Erythroblast (primary cell): ENCODE data around the gene SNX33.

Experiments
- DNase-seq, 2 experiments: peaks; one replicate each; lab custom pipeline; 2025; lab: John Stamatoyannopoulos, UW
- GATA1 ChIP-seq: IDR thresholded peaks from 2 replicates; pipeline ENCODE4 v1.6.1; 2011; ENCODE audit warnings: low read depth, mild to moderate bottlenecking, control low read depth, low read length, moderate library complexity
- POLR2A ChIP-seq: IDR thresholded peaks from 2 replicates; pipeline ENCODE4 v1.6.1; 2011; ENCODE audit warnings: mild to moderate bottlenecking, low read length

The SNX33 gene

GRCh38 chr15:75636026-75636425 is 11.7 kb upstream of the SNX33 start:
- TF ChIP-seq GATA1: no peak
- no peak for TF ChIP-seq POLR2A

GRCh38 chr15:75637245-75638009 is 10.3 kb upstream of the SNX33 start:
- no peak for TF ChIP-seq POLR2A
- no peak for TF ChIP-seq GATA1
- DNase-seq: no peak

More at GRCh38 chr15:75636026-75636425, 11.7 kb upstream of the SNX33 start:
- no peak for DNase-seq

DNA sequence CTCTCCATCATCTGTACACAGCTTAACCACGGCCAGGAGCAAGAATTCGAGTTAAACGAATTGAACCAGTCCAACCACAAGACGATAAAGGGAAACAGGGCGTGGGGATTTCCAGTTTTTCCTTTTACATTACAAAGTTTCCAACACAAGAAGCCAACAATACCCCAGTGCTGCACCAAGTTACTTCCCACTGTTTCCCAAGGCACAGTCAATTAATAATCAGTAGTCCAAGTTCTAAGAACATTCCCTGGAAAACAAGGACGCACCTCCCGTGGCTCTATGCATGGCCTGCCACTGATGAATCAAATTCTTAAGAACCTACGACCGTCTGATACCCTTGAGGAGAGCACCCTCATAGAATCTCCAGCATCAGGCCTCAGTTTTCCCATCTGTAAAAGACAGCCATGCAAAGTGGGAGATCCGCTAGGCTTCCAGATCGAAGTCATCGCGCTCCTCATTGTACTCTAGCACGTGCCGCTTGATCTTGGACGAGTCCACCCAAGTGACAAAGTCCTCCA is 8.5 kb upstream of the SNX33 start:
- no peak for TF ChIP-seq GATA1
- TF ChIP-seq POLR2A: no peak
- peak; percentile 55 to 60 for DNase-seq

DNA sequence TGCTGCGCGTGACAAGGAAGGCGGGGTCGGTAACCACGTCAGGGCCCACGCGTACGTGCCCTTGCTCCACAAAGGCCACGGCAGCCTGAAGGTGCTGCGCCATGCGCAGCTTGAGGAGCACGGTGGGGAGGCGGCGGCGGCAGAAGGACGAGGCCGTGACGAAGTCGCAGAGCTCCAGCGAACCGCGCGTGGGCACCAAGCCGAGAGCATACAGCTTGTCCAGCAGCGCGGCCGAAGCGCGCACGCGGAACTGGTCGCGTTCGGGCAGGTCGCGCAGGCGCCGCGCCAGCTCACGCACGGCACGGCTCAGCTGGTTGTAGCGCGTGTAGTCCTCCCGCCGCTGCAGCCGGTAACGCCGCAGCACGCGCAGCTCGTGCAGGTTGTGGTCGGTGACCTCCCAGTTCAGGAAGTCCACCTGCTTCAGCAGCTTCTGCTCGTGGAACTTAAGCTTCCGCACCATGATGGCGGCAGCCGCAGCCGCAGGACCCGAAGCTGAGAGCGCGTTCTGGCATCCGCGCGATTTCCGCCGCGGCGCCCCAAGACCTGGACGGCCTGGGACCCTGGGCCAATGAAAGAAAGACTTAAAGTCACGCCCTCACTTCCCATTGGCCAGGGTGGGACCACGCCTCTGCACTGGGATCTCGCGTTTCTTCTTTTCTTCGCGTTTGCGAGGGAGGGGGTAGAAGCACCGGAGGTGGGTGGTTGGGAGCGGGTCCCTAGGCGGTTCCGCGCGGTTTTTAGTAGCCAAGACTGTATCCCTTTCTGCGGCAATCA is 7.8 kb upstream of the SNX33 start, which contains the start of gene IMP3:
Gene IMP3 (minus strand): TSS at position 516 of the 774 bp plus-strand sequence. CDS start 56 bp downstream, at position 460.
- DNase-seq: peak; percentile 97
- TF ChIP-seq POLR2A: peak; percentile 99
- no peak for TF ChIP-seq GATA1

DNA sequence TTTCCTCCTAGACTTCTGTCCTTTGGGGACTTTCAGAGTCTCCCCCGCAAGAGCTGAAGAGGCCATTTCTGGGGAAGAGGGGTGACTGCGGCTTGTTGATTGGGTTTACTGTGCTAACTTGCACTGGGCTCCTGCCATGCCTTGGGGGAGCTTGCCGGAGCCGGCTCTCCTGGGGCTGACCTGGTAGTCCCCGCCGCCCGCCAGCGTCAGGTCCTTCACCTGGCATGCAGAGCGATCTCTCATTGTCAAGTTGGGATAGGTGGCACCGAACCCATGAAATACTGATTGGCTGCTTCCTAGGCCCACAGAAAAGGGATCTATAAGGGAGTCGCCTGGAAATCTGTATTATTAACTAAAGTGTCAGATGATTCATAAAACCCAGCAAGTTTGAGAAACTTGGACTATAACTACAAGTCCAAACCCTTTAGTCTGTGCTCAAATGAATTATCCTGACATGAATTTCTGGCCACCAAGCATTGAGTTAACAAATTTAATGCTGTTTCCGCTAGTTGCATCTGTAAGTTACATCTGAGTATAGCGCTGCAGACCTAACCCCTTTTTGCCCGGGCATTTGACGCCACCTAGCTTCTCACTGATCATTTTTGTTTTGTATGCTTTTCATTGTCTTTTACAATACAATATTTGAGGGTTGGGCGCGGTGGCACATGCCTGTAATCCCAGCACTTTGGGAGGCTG is 7.1 kb upstream of the SNX33 start:
- TF ChIP-seq GATA1 (no peak), POLR2A (no peak)
- peak; percentile 73 to 75 for DNase-seq

- TF ChIP-seq POLR2A (no peak), GATA1 (no peak)
- DNase-seq: no peak
Measured at GRCh38 chr15:75641179-75641503, 6.6 kb upstream of the SNX33 start.

- no peak for DNase-seq
- TF ChIP-seq POLR2A (no peak), GATA1 (no peak)
Measured at GRCh38 chr15:75641603-75642002, 6.1 kb upstream of the SNX33 start.

GRCh38 chr15:75644376-75644775 is 3.3 kb upstream of the SNX33 start:
- no peak for TF ChIP-seq POLR2A
- TF ChIP-seq GATA1: no peak
- no peak for DNase-seq

- no peak for DNase-seq
- no peak for TF ChIP-seq POLR2A
Measured at GRCh38 chr15:75646112-75646943, 1.4 kb upstream of the SNX33 start.

DNA sequence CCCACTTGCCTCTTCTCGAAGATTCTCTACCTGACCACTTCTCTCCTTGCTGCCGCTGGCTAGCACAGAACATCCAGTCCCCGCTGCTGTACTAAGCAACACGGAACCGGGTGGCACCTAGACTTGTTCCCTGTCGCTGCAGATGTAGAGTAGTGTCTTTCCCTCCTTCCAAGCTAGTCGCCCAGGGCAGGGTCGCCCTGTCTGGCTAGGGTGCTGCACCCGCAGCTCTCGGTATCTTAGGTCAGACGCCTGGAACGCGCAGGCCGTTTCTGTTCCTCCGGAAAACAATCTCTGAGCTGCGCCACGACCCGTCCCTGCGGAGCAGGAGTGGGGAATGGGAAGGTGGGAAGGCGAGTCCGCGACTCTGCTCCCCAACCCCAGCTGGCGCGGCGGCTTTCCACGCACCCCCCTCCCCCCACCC is 758 bp upstream of the SNX33 start:
- no peak for DNase-seq
- TF ChIP-seq GATA1 (no peak), POLR2A (no peak)

DNA sequence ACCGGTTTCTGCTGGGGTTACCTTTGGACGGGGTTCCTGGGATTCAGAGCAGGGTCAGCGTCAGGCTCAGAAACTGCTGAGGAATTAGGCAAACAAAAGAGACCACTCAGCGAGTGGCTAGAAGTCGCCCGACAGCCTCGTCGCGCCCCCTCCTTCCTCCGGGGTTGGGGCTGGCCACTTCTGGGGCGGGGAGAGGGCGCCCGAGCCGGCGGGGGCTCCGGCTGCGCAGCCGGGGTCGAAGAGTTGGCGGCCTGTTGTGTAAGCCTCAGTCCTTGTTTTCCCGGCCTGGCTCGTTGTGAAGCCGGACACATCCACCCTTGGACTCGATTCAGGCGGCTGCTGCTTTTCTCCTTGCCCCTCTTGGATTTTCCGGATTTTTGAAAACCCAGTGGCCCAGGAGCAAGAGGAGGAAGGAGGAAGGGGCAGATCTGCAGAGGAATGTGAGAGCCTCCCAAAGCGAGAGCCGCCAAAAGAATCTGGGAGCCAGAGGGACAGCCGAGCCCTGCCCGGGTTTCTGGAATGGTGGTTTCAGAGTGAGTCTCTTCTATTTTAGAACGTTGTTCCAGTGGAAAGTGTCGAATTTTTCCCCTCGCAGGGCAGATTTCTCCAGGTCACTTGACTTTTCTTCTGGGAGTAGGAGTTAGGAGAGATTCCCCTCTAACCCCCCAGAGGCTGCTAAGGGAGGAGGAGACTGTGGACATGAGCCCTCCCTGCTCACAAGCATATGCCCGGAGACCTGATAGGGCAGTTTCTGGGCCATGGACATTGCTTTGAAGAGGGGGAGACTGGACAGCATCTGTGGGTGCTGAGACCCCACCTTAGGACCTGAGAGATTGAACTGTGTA is 666 bp downstream of the SNX33 start:
- no peak for DNase-seq
- TF ChIP-seq GATA1 (no peak), POLR2A (no peak)
